Caco-2 (cell line): ENCODE measurements around the gene COPS9. TPM values are rescaled to one million over a fixed set of nuclear protein-coding genes. Genes with fewer than 3 reads are reported as not detected.

Source experiments
- BruUV-seq: library from RNA; stranded (reverse); fragments of 400-500 nt; replicated peaks from 2 replicates; lab custom pipeline; 2021; lab: Mats Ljungman, UMichigan
- CTCF ChIA-PET: fragments of 300-600 bp; sonication (Branson Sonifier 250); formaldehyde crosslinking; loops from one replicate; lab custom pipeline; 2022; ENCODE audit warnings: antibody characterized with exemption; lab: Charles Lee
- POLR2A ChIA-PET: fragments of 300-600 bp; sonication (Branson Sonifier 250); formaldehyde crosslinking; loops from one replicate; lab custom pipeline; 2022; ENCODE audit warnings: antibody characterized with exemption; lab: Charles Lee
- DNase-seq, 2 experiments: peaks; one replicate each; pipeline versions ENCODE4 v3.0.0 to v3.0.0-alpha.2; 2020 to 2022
- H3K27me3 ChIP-seq: replicated peaks from 2 replicates; pipeline ENCODE4 v1.6.0; 2011; ENCODE audit warnings: low read length; ENCODE audit not compliant: control insufficient read depth, insufficient read depth
- H3K36me3 ChIP-seq: 2 replicates; pipeline ENCODE4 v1.5.1; 2011; ENCODE audit warnings: low read length; ENCODE audit not compliant: control insufficient read depth, insufficient read depth
- H3K4me1 ChIP-seq: fragments of 250-450 bp; sonication (Bioruptor Pico); 2 replicates; pipeline ENCODE4 v1.5.1; 2020; ENCODE audit warnings: mild to moderate bottlenecking
- H3K4me3 ChIP-seq: 2 replicates; pipeline ENCODE4 v1.5.1; 2011; ENCODE audit warnings: low read depth, mild to moderate bottlenecking, control low read depth, low read length
- H3K9me3 ChIP-seq: fragments of 250-450 bp; sonication (Bioruptor Pico); 2 replicates; pipeline ENCODE4 v1.5.1; 2020; ENCODE audit warnings: mild to moderate bottlenecking, moderate library complexity
- H3K27ac Mint-ChIP-seq: one replicate; pipeline ENCODE4 v1.8.0; 2022; ENCODE audit warnings: mixed read lengths; ENCODE audit not compliant: unreplicated experiment
- H3K27me3 Mint-ChIP-seq: one replicate; pipeline ENCODE4 v1.8.0; 2022; ENCODE audit warnings: mixed read lengths; ENCODE audit not compliant: insufficient read depth, unreplicated experiment
- H3K36me3 Mint-ChIP-seq: one replicate; pipeline ENCODE4 v1.8.0; 2022; ENCODE audit warnings: mild to moderate bottlenecking, mixed read lengths; ENCODE audit not compliant: insufficient read depth, unreplicated experiment
- H3K4me1 Mint-ChIP-seq: one replicate; pipeline ENCODE4 v1.8.0; 2022; ENCODE audit warnings: low read depth, mixed read lengths; ENCODE audit not compliant: unreplicated experiment
- H3K4me3 Mint-ChIP-seq: one replicate; pipeline ENCODE4 v1.8.0; 2022; ENCODE audit warnings: mild to moderate bottlenecking, moderate library complexity, mixed read lengths; ENCODE audit not compliant: unreplicated experiment
- H3K9me3 Mint-ChIP-seq: one replicate; pipeline ENCODE4 v1.8.0; 2022; ENCODE audit warnings: mixed read lengths; ENCODE audit not compliant: unreplicated experiment
- CTCF ChIP-seq, 2 experiments: fragments of 200-600 bp in 1 of 2; IDR thresholded peaks; 1 replicate in 1 of 2; 2 replicates in 1 of 2; pipeline versions ENCODE4 v1.5.1 to v1.8.0; 2011 to 2022; ENCODE audit warnings: antibody characterized with exemption in 1 of 2, control low read depth in 1 of 2, inconsistent platforms in 1 of 2, low read depth in 1 of 2, low read length in 1 of 2, mild to moderate bottlenecking in 1 of 2, moderate library complexity in 1 of 2; ENCODE audit not compliant: insufficient read depth in 1 of 2, severe bottlenecking in 1 of 2, unreplicated experiment in 1 of 2
- intact Hi-C: fragments of 100-400 bp; cut with micrococcal nuclease; formaldehyde crosslinking; loops from one replicate; pipeline ENCODE4 v1.10.0; 2022; ENCODE audit not compliant: unreplicated experiment
- total RNA-seq: library from RNA; stranded (reverse); gene quantifications from 2 replicates; pipeline ENCODE4 v1.2.3, GENCODE V29; 2022

The COPS9 gene
- total RNA-seq, 1 experiment from 2014 or later = 86.3 TPM

- no TSS peak for BruUV-seq
- H3K36me3 ChIP-seq = no peaks in the 10 kb centered on the region; the same call in 1 of the 2 replicates
- Mint-ChIP-seq H3K9me3 (no peaks in the 10 kb centered on the region), H3K4me3 (no peak overlapping the region), H3K36me3 (peaks cover 6% of the 10 kb centered on the region), H3K27ac (no peak overlapping the region), H3K27me3 (peaks cover 3% of the 10 kb centered on the region), H3K4me1 (no peaks in the 10 kb centered on the region)
- no peaks in the 10 kb centered on the region for H3K9me3 ChIP-seq
- DNase-seq = no peak
- H3K27me3 ChIP-seq = no peaks in the 10 kb centered on the region
- intact Hi-C loops = no loop called here
- H3K4me1 ChIP-seq = 0 out of 2 replicates have a peak, but pooled peaks cover 4% of the 10 kb centered on the region
- ChIA-PET CTCF (no interaction called here), POLR2A (no interaction called here)
- TF ChIP-seq CTCF (IDR thresholded peaks at IDR 0.05; ENCODE audit: insufficient read depth in 1 of 2, low read depth in 1 of 2, low read length in 1 of 2, severe bottlenecking in 1 of 2, unreplicated experiment in 1 of 2) = no peak
- no peak overlapping the region for H3K4me3 ChIP-seq
Observed at GRCh38 chr2:240132651-240132980, 3.5 kb downstream of the COPS9 start.

- no peaks in the 10 kb centered on the region for H3K27me3 ChIP-seq
- DNase-seq = no peak
- 0 out of 2 replicates have a peak, but pooled peaks cover 4% of the 10 kb centered on the region for H3K4me1 ChIP-seq
- intact Hi-C loops = no loop called here
- no peak overlapping the region for H3K4me3 ChIP-seq
- Mint-ChIP-seq H3K9me3 (no peaks in the 10 kb centered on the region), H3K4me1 (no peaks in the 10 kb centered on the region), H3K4me3 (no peak overlapping the region), H3K36me3 (peaks cover 6% of the 10 kb centered on the region), H3K27ac (no peak overlapping the region), H3K27me3 (peaks cover under 1% of the 10 kb centered on the region)
- TF ChIP-seq CTCF (IDR thresholded peaks at IDR 0.05; ENCODE audit: insufficient read depth in 1 of 2, low read depth in 1 of 2, low read length in 1 of 2, severe bottlenecking in 1 of 2, unreplicated experiment in 1 of 2) = no peak
- ChIA-PET CTCF (no interaction called here), POLR2A (no interaction called here)
- no TSS peak for BruUV-seq
- no peaks in the 10 kb centered on the region; the same call in 1 of the 2 replicates for H3K36me3 ChIP-seq
- no peaks in the 10 kb centered on the region for H3K9me3 ChIP-seq
Observed at GRCh38 chr2:240131941-240132650, 4.0 kb downstream of the COPS9 start.

- no peak for DNase-seq
- ChIA-PET POLR2A (no interaction called here), CTCF (no interaction called here)
- peaks cover 6% of the 10 kb centered on the region for H3K36me3 Mint-ChIP-seq
- Histone ChIP-seq H3K36me3 (no peaks in the 10 kb centered on the region; the same call in 1 of the 2 replicates), H3K27me3 (no peaks in the 10 kb centered on the region), H3K4me1 (no peaks in the 10 kb centered on the region), H3K9me3 (no peaks in the 10 kb centered on the region), H3K4me3 (no peak overlapping the region)
- intact Hi-C loops = no loop called here
- no TSS peak for BruUV-seq
- TF ChIP-seq CTCF (IDR thresholded peaks at IDR 0.05; ENCODE audit: insufficient read depth in 1 of 2, low read depth in 1 of 2, low read length in 1 of 2, severe bottlenecking in 1 of 2, unreplicated experiment in 1 of 2) = no peak
- no peak overlapping the region for H3K4me3 Mint-ChIP-seq
- no peaks in the 10 kb centered on the region for H3K27me3 Mint-ChIP-seq
- no peaks in the 10 kb centered on the region for H3K4me1 Mint-ChIP-seq
- H3K27ac Mint-ChIP-seq = no peak overlapping the region
- no peaks in the 10 kb centered on the region for H3K9me3 Mint-ChIP-seq
Observed at GRCh38 chr2:240131296-240131695, 4.8 kb downstream of the COPS9 start.
